Activated B cell treated with CpG ODN at 0.5 μM for 24 hours (primary cell): ENCODE results near the gene TPX2. TPM values are rescaled to one million over a fixed set of nuclear protein-coding genes. Genes with fewer than 3 reads are reported as not detected.

ENCODE experiments used
- ATAC-seq: fragments of 200-7000 bp; cut with Tn5 transposase; one replicate; pipeline ENCODE4 v1.10.0; 2021; ENCODE audit warnings: low read depth, mild to moderate bottlenecking, moderate library complexity
- CTCF ChIA-PET: fragments of 350-600 bp; sonication (Branson Sonifier 250); formaldehyde crosslinking; loops from one replicate; lab custom pipeline; 2021; ENCODE audit warnings: antibody characterized with exemption; lab: Charles Lee
- POLR2A ChIA-PET: fragments of 350-600 bp; sonication (Branson Sonifier 250); formaldehyde crosslinking; loops from one replicate; lab custom pipeline; 2021; ENCODE audit warnings: antibody characterized with exemption; lab: Charles Lee
- DNase-seq: peaks from one replicate; pipeline ENCODE4 v3.0.0; 2022
- H3K27ac Mint-ChIP-seq: one replicate; pipeline ENCODE4 v1.8.0; 2020; ENCODE audit warnings: mixed read lengths
- H3K27me3 Mint-ChIP-seq: one replicate; pipeline ENCODE4 v1.8.0; 2021; ENCODE audit warnings: mixed read lengths
- H3K36me3 Mint-ChIP-seq: one replicate; pipeline ENCODE4 v1.8.0; 2021; ENCODE audit warnings: low read depth, mixed read lengths
- H3K4me1 Mint-ChIP-seq: one replicate; pipeline ENCODE4 v1.8.0; 2021; ENCODE audit warnings: mixed read lengths
- H3K4me3 Mint-ChIP-seq: one replicate; pipeline ENCODE4 v1.8.0; 2020; ENCODE audit warnings: mild to moderate bottlenecking, mixed read lengths
- H3K9me3 Mint-ChIP-seq: one replicate; pipeline ENCODE4 v1.8.0; 2020; ENCODE audit warnings: mixed read lengths
- intact Hi-C: fragments of 100-400 bp; cut with micrococcal nuclease; formaldehyde crosslinking; loops from one replicate; pipeline ENCODE4 v1.15.1; 2024
- total RNA-seq: library from RNA; stranded (reverse); gene quantifications from 2 replicates; pipeline ENCODE4 v1.2.3, GENCODE V29; 2022
- TF ChIP-seq, protein P1 (sequence below): fragments of 200-600 bp; IDR thresholded peaks from one replicate; pipeline ENCODE4 v1.8.0; 2022; ENCODE audit warnings: antibody characterized with exemption, mild to moderate bottlenecking

TPX2 gene, protein sequence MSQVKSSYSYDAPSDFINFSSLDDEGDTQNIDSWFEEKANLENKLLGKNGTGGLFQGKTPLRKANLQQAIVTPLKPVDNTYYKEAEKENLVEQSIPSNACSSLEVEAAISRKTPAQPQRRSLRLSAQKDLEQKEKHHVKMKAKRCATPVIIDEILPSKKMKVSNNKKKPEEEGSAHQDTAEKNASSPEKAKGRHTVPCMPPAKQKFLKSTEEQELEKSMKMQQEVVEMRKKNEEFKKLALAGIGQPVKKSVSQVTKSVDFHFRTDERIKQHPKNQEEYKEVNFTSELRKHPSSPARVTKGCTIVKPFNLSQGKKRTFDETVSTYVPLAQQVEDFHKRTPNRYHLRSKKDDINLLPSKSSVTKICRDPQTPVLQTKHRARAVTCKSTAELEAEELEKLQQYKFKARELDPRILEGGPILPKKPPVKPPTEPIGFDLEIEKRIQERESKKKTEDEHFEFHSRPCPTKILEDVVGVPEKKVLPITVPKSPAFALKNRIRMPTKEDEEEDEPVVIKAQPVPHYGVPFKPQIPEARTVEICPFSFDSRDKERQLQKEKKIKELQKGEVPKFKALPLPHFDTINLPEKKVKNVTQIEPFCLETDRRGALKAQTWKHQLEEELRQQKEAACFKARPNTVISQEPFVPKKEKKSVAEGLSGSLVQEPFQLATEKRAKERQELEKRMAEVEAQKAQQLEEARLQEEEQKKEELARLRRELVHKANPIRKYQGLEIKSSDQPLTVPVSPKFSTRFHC
- 2.2 and 2.8 TPM in 2 replicates for total RNA-seq

DNA sequence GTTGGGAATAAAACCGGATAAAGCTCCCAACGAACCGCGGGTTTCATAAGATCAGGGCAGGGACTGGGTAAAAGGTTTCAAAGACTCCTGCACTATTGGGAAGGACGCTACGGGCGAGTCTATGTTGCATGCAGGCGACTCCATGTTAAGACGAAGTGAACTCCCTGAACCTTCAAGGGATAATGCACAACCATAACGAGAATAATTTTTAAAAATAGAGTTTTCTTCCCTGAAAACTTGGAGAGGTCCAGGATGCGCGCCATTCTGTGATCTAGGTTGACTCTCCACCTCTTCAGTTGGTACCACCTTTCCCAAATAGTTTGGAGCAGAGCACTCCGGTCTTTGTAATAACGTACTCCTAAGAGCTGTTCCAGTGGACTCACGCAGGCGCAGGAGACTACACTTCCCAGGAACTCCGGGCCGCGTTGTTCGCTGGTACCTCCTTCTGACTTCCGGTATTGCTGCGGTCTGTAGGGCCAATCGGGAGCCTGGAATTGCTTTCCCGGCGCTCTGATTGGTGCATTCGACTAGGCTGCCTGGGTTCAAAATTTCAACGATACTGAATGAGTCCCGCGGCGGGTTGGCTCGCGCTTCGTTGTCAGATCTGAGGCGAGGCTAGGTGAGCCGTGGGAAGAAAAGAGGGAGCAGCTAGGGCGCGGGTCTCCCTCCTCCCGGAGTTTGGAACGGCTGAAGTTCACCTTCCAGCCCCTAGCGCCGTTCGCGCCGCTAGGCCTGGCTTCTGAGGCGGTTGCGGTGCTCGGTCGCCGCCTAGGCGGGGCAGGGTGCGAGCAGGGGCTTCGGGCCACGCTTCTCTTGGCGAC is at the start of gene TPX2:
Gene TPX2, plus strand, starts transcription at position 562 of the 821 bp plus-strand sequence. CDS start 18,187 bp downstream, outside the sequence.
- ChIA-PET CTCF (interaction anchor here (1.0 to 2.4 kb wide), 2 partner anchors 15 to 77 kb away, joined by 4 to 9 read pairs; no protein-coding TSS in a partner anchor), POLR2A (interaction anchor here (0.6 to 0.7 kb wide), 2 partner anchors 15 to 48 kb away, joined by 3 to 4 read pairs; no protein-coding TSS in a partner anchor)
- H3K4me1 Mint-ChIP-seq = no peaks in the 10 kb centered on the region
- TF ChIP-seq, protein P1, sequence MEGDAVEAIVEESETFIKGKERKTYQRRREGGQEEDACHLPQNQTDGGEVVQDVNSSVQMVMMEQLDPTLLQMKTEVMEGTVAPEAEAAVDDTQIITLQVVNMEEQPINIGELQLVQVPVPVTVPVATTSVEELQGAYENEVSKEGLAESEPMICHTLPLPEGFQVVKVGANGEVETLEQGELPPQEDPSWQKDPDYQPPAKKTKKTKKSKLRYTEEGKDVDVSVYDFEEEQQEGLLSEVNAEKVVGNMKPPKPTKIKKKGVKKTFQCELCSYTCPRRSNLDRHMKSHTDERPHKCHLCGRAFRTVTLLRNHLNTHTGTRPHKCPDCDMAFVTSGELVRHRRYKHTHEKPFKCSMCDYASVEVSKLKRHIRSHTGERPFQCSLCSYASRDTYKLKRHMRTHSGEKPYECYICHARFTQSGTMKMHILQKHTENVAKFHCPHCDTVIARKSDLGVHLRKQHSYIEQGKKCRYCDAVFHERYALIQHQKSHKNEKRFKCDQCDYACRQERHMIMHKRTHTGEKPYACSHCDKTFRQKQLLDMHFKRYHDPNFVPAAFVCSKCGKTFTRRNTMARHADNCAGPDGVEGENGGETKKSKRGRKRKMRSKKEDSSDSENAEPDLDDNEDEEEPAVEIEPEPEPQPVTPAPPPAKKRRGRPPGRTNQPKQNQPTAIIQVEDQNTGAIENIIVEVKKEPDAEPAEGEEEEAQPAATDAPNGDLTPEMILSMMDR = no peak
- no peak within 1 kb of the TSS for H3K4me3 Mint-ChIP-seq
- intact Hi-C loops = loop anchor here (1.0 kb wide), 2 partner anchors 16 to 22 kb away; no protein-coding TSS in a partner anchor
- no peaks in the 10 kb centered on the region for H3K27me3 Mint-ChIP-seq
- DNase-seq (peak; percentile 61), ATAC-seq (peak; percentile 99)
- no peak within 1 kb of the TSS for H3K27ac Mint-ChIP-seq
- no peaks in the 10 kb centered on the region for H3K36me3 Mint-ChIP-seq
- no peaks in the 10 kb centered on the region for H3K9me3 Mint-ChIP-seq

DNA sequence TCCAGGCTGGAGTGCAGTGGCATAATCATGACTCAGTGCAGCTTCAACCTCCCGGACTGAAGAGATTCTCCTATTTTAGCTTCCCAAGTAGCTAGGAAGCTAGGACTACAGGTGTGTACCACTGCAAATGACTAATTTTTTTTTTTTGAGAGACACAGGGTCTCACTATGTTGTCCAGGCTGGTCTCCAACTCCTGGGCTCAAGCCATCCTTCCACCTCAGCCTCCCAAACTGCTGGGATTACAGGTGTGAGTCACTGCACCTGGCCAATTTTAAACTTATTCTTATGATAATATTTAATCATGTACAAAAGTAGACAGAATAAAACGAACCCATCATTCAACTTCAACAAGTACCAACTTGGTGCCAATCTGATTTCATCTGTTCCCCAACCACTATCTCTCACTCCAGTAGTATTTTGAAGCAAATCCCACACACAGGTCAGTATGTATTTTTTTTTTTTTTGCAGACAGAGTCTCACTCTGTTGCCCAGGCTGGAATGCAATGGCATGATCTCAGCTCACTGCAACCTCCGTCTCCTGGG is 48.9 kb upstream of the TPX2 start:
- ChIA-PET POLR2A (interaction anchor here (0.7 kb wide), 1 partner anchor 60 kb away, joined by 4 read pairs; no protein-coding TSS in a partner anchor), CTCF (interaction anchor here (1.9 kb wide), 1 partner anchor 29 kb away, joined by 6 read pairs; no protein-coding TSS in a partner anchor)
- Mint-ChIP-seq H3K27me3 (no peaks in the 10 kb centered on the region), H3K27ac (peak overlapping the region; percentile 70), H3K9me3 (no peaks in the 10 kb centered on the region), H3K4me1 (peaks cover 55% of the 10 kb centered on the region), H3K36me3 (peaks cover 48% of the 10 kb centered on the region), H3K4me3 (no peak overlapping the region)
- no peak for ATAC-seq
- TF ChIP-seq, protein P1 = no peak
- no peak for DNase-seq
- intact Hi-C loops = no loop called here

DNA sequence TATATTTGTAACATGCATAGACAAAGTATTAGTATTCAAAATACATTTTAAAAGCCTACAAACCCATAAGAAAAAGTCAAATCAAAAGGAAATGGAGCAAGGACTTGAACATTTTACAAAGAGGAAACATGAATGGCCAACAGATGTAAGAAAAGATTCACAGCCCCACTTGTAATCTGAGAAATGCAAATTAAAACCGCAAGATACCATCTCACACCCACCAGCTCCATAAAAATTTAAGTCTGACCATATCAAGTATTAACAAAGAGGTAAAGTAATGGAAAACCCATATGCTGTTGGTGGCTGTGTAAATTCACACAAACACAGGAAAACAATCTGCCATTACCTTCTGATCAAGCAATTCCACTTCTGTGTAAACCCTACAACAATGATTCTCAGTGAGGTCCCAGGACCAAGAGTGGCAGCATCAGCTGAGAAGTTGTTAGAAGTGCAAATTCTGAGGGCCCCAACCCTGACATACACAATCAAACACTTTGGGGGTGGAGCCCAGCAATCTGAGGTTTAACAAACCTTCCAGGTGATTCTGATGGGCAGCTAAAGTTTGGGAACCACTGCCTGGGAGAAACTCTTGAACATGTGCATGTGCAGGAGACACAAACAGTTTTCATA is 47.3 kb upstream of the TPX2 start:
- DNase-seq (no peak), ATAC-seq (peak; percentile 42)
- Mint-ChIP-seq H3K9me3 (no peaks in the 10 kb centered on the region), H3K27ac (peak overlapping the region; percentile 76), H3K36me3 (peaks cover 46% of the 10 kb centered on the region), H3K4me1 (peaks cover 42% of the 10 kb centered on the region), H3K27me3 (no peaks in the 10 kb centered on the region), H3K4me3 (peak overlapping the region; percentile 42)
- TF ChIP-seq, protein P1 = no peak
- ChIA-PET POLR2A (interaction anchor here (0.6 to 1.6 kb wide), 5 partner anchors 16 to 47 kb away, joined by 3 to 7 read pairs (median 4); no protein-coding TSS in a partner anchor), CTCF (interaction anchor here (1.8 to 1.9 kb wide), 2 partner anchors 30 to 32 kb away, joined by 6 to 7 read pairs; no protein-coding TSS in a partner anchor)
- intact Hi-C loops = no loop called here

DNA sequence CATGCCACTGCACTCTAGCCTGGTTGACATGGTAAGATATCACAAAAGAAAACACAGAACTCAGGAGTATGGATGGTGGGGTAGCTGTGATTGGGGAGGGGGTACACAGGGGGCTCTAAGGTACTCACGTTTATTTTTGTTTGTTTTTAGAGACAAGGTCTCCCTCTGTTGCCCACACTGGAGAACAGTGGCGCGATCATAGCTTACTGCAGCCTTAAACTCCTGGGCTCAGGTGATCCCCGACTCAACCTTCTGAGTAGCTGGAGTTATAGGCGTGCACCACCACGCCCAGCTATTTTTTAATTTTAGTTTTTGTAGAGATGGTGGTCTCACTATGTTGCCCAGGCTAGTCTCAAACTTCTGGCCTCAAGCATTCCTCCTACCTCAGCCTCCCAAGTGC is 45.7 kb upstream of the TPX2 start:
- DNase-seq = no peak
- Mint-ChIP-seq H3K4me1 (peaks cover 44% of the 10 kb centered on the region), H3K27me3 (no peaks in the 10 kb centered on the region), H3K27ac (peak overlapping the region; percentile 12), H3K4me3 (no peak overlapping the region), H3K9me3 (no peaks in the 10 kb centered on the region), H3K36me3 (peaks cover 41% of the 10 kb centered on the region)
- ChIA-PET POLR2A (interaction anchor here (0.9 to 1.1 kb wide), 2 partner anchors 9 to 28 kb away, joined by 3 to 7 read pairs; no protein-coding TSS in a partner anchor), CTCF (interaction anchor here (1.4 kb wide), 1 partner anchor 30 kb away, joined by 4 read pairs; no protein-coding TSS in a partner anchor)
- no peak for ATAC-seq
- TF ChIP-seq, protein P1 = no peak
- intact Hi-C loops = no loop called here
